ENCODE measurements around the gene RUBCNL.

GRCh38 chr13:46396341-46396740, 9.3 kb upstream of the RUBCNL start:
- TF ChIP-seq CTCF (IDR thresholded peaks at IDR 0.05), result no peak
- no peak for TF ChIP-seq POLR2AphosphoS5 (IDR thresholded peaks at IDR 0.05)
- no peak for TF ChIP-seq POLR2A (IDR thresholded peaks at IDR 0.05)

All from prostate gland (tissue), 2 donors.